SK-N-SH (cell line): Measurements from ENCODE around the gene WIPF2.

ENCODE experiments used
- FOXM1 ChIP-seq: IDR thresholded peaks from 2 replicates; pipeline ENCODE4 v1.4.0; 2012; ENCODE audit warnings: low read depth, mild to moderate bottlenecking
- GABPA ChIP-seq: IDR thresholded peaks from 2 replicates; pipeline ENCODE4 v1.4.0; 2012; ENCODE audit warnings: low read depth, mild to moderate bottlenecking
- SMC3 ChIP-seq: IDR thresholded peaks from 2 replicates; pipeline ENCODE4 v1.6.1; 2012; ENCODE audit warnings: low read depth, low read length, improper control_type of control experiment
- TF ChIP-seq, protein P1 (sequence below): fragments of 200-600 bp; sonication (generic); IDR thresholded peaks from 2 replicates; pipeline ENCODE4 v1.6.1; 2017; ENCODE audit warnings: antibody characterized with exemption, mild to moderate bottlenecking, moderate library complexity
- TF ChIP-seq, protein P2 (sequence below): IDR thresholded peaks from 2 replicates; pipeline ENCODE4; 2012

DNA sequence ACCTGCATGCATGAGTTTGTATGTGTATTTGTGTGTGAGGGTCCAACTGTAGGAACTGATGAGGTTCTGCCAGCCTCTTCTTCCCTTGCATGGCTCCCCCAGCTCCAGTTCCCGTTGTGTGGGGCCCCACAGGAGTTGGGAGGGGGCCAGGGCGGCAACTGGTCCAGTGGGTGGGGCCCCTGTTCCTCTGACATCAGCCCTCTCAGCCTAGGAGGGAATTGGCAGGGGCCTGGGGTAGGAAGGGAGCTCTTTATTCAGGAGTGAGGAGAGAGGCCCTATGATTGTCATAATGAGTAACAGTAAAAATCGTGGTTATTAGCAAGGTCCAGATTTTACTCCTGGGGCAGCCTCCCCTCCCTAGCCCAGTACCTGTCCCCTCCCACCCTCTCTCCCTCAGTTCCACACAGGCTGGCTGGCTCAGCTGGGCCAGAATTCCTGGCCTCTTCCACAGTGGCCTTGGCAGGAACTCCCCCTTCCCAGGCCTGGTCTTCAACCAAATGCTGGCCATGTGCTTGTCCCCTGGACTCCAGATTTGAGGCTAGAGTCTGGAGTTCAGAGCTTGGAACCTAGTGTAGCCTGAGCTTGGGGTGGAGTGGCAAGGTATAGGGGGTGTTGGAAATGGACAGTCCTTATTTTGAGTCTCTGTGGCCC lies 108.8 kb downstream of the WIPF2 start:
- TF ChIP-seq SMC3 (no peak), FOXM1 (no peak), GABPA (no peak)
- TF ChIP-seq, protein P1, sequence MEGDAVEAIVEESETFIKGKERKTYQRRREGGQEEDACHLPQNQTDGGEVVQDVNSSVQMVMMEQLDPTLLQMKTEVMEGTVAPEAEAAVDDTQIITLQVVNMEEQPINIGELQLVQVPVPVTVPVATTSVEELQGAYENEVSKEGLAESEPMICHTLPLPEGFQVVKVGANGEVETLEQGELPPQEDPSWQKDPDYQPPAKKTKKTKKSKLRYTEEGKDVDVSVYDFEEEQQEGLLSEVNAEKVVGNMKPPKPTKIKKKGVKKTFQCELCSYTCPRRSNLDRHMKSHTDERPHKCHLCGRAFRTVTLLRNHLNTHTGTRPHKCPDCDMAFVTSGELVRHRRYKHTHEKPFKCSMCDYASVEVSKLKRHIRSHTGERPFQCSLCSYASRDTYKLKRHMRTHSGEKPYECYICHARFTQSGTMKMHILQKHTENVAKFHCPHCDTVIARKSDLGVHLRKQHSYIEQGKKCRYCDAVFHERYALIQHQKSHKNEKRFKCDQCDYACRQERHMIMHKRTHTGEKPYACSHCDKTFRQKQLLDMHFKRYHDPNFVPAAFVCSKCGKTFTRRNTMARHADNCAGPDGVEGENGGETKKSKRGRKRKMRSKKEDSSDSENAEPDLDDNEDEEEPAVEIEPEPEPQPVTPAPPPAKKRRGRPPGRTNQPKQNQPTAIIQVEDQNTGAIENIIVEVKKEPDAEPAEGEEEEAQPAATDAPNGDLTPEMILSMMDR, result no peak
- TF ChIP-seq, protein P2, sequence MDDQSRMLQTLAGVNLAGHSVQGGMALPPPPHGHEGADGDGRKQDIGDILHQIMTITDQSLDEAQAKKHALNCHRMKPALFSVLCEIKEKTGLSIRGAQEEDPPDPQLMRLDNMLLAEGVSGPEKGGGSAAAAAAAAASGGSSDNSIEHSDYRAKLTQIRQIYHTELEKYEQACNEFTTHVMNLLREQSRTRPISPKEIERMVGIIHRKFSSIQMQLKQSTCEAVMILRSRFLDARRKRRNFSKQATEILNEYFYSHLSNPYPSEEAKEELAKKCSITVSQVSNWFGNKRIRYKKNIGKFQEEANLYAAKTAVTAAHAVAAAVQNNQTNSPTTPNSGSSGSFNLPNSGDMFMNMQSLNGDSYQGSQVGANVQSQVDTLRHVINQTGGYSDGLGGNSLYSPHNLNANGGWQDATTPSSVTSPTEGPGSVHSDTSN, result no peak
